OCI-LY1 (cell line): ENCODE results near the gene CXCL12.

ENCODE experiments used
- H2AFZ ChIP-seq: fragments of 200-600 bp; sonication (generic), shearing (Covaris generic); 2 replicates; pipeline ENCODE4 v1.6.0; 2014; ENCODE audit warnings: antibody characterized with exemption, mild to moderate bottlenecking, low read length
- H3F3A ChIP-seq: fragments of 200-600 bp; sonication (generic), shearing (Covaris generic); 2 replicates; pipeline ENCODE4 v1.6.0; 2014; ENCODE audit warnings: mild to moderate bottlenecking, antibody characterized with exemption, low read length, moderate library complexity; ENCODE audit not compliant: insufficient read depth
- H3K27ac ChIP-seq: fragments of 200-600 bp; sonication (generic); 2 replicates; pipeline ENCODE4 v1.5.1; 2014; ENCODE audit warnings: low read length, mixed run types, mild to moderate bottlenecking, low read depth; ENCODE audit not compliant: poor library complexity, severe bottlenecking
- H3K27me3 ChIP-seq: fragments of 200-600 bp; sonication (generic); 2 replicates; pipeline ENCODE4 v1.6.0; 2014; ENCODE audit warnings: antibody characterized with exemption, mild to moderate bottlenecking, low read length, moderate library complexity; ENCODE audit not compliant: insufficient read depth
- H3K36me3 ChIP-seq: fragments of 200-600 bp; sonication (generic); 2 replicates; pipeline ENCODE4 v1.6.1; 2014; ENCODE audit warnings: mild to moderate bottlenecking, antibody characterized with exemption, low read length, moderate library complexity, mixed read lengths; ENCODE audit not compliant: insufficient read depth
- H3K4me1 ChIP-seq: fragments of 200-600 bp; sonication (generic); 2 replicates; pipeline ENCODE4 v1.5.1; 2014; ENCODE audit warnings: mild to moderate bottlenecking, low read length, moderate library complexity; ENCODE audit not compliant: insufficient read depth, severe bottlenecking
- H3K4me2 ChIP-seq: fragments of 200-600 bp; sonication (generic), shearing (Covaris generic); 2 replicates; pipeline ENCODE4 v1.6.1; 2014; ENCODE audit warnings: low read length
- H3K4me3 ChIP-seq: fragments of 200-600 bp; sonication (generic); 2 replicates; pipeline ENCODE4 v1.5.1; 2014; ENCODE audit warnings: low read length, low read depth, mild to moderate bottlenecking, mixed read lengths; ENCODE audit not compliant: poor library complexity, severe bottlenecking
- H3K79me2 ChIP-seq: fragments of 200-600 bp; shearing (Covaris generic); 2 replicates; pipeline ENCODE4 v1.6.1; 2016; ENCODE audit warnings: mixed run types, low read length, mixed read lengths; ENCODE audit not compliant: insufficient read depth
- H3K9ac ChIP-seq: fragments of 200-600 bp; sonication (generic), shearing (Covaris generic); 2 replicates; pipeline ENCODE4 v1.6.1; 2014; ENCODE audit warnings: mild to moderate bottlenecking, low read length, mixed read lengths
- H3K9me2 ChIP-seq: fragments of 200-600 bp; sonication (generic), shearing (Covaris generic); 2 replicates; pipeline ENCODE4 v1.6.1; 2014; ENCODE audit warnings: low read depth, mild to moderate bottlenecking, low read length, mixed read lengths
- H3K9me3 ChIP-seq: fragments of 200-600 bp; shearing (Covaris generic); 2 replicates; pipeline ENCODE4 v1.6.1; 2014; ENCODE audit warnings: low read length, mixed read lengths
- H4K20me1 ChIP-seq: fragments of 200-600 bp; sonication (generic), shearing (Covaris generic); 2 replicates; pipeline ENCODE4 v1.6.0; 2016; ENCODE audit warnings: mild to moderate bottlenecking, low read length; ENCODE audit not compliant: insufficient read depth
- EZH2 ChIP-seq: fragments of 200-600 bp; sonication (generic), shearing (Covaris generic); IDR thresholded peaks from 2 replicates; pipeline ENCODE4 v1.8.0; 2017; ENCODE audit warnings: borderline replicate concordance, mixed run types, mild to moderate bottlenecking, antibody characterized with exemption, low read length, moderate library complexity, mixed read lengths
- TF ChIP-seq, protein P1 (sequence below): fragments of 200-600 bp; sonication (generic), shearing (Covaris generic); IDR thresholded peaks from 2 replicates; pipeline ENCODE4 v1.5.1; 2017; ENCODE audit warnings: mild to moderate bottlenecking, antibody characterized with exemption, low read length, moderate library complexity, mixed read lengths

CXCL12 gene

DNA sequence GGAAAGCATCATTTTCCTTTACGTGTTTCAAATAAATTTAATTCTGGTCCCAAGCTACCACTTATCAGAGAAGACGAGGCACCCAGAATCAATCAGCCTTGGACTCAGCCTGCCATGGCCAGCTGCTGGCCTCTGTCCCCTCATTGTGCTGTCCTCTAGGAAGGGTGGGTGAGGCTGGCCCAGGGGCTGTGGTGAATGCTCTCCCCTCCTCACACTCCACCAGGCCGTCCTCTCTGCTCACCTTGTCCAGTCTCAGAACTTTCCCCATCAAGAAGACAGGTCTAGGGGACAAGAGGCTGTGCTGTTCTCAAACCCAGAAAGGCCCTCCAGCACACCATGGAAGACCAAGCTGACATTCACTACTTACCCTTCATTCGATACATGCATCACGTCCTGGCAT lies 36.4 kb downstream of the CXCL12 start:
- TF ChIP-seq, protein P1, sequence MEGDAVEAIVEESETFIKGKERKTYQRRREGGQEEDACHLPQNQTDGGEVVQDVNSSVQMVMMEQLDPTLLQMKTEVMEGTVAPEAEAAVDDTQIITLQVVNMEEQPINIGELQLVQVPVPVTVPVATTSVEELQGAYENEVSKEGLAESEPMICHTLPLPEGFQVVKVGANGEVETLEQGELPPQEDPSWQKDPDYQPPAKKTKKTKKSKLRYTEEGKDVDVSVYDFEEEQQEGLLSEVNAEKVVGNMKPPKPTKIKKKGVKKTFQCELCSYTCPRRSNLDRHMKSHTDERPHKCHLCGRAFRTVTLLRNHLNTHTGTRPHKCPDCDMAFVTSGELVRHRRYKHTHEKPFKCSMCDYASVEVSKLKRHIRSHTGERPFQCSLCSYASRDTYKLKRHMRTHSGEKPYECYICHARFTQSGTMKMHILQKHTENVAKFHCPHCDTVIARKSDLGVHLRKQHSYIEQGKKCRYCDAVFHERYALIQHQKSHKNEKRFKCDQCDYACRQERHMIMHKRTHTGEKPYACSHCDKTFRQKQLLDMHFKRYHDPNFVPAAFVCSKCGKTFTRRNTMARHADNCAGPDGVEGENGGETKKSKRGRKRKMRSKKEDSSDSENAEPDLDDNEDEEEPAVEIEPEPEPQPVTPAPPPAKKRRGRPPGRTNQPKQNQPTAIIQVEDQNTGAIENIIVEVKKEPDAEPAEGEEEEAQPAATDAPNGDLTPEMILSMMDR = no peak
- TF ChIP-seq EZH2 = no peak
- H3K4me2 ChIP-seq = no peak overlapping the region
- H3K79me2 ChIP-seq = no peaks in the 10 kb centered on the region
- H4K20me1 ChIP-seq = no peaks in the 10 kb centered on the region
- no peaks in the 10 kb centered on the region for H3F3A ChIP-seq
- no peak overlapping the region for H3K9ac ChIP-seq
- no peaks in the 10 kb centered on the region for H3K9me2 ChIP-seq
- H2AFZ ChIP-seq = no peak overlapping the region
- H3K27ac ChIP-seq = no peak overlapping the region
- no peaks in the 10 kb centered on the region for H3K9me3 ChIP-seq
- H3K27me3 ChIP-seq = no peaks in the 10 kb centered on the region
- no peaks in the 10 kb centered on the region for H3K36me3 ChIP-seq
- no peak overlapping the region for H3K4me3 ChIP-seq
- H3K4me1 ChIP-seq = no peaks in the 10 kb centered on the region

DNA sequence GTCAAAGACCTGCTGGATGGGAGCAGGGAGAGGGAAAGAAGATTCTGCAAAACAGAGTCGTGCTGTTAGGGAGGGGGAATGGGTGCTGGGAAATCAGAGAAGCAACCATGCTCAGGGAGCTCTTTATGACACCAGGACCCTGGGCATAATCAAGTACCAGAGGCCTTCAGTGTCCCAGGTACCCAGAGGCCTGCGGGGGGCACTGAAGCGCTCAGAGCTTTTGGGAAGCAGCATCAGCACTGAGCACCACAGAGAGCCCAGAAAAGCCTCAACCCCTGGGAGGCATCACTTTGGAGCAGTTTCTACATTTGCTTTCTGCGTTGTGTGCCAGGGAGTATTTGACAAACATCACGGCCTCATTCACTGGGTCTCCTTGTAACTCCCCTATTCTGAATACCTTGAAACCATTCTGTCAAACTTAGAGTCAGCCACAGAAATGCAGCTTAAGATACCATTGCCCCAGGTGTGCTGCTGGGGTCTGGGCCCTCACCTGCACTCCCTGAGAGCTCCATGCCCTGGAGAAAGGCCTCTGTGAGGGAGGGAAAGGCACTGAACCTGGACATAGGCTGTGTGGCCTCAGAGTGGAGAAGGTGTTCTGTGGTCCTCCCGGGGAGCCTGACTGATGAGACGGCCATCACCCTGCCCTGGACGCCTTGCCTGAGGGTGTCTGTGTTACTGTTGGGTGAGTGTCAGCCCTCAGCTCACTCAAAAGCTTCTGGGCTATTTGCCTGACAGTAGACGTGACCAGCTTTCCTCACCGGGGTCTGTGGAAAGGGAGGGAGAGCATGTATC lies 37.1 kb downstream of the CXCL12 start:
- H3K4me2 ChIP-seq = no peak overlapping the region
- H3K36me3 ChIP-seq = no peaks in the 10 kb centered on the region
- no peaks in the 10 kb centered on the region for H3K27me3 ChIP-seq
- no peaks in the 10 kb centered on the region for H3K9me2 ChIP-seq
- no peak for TF ChIP-seq EZH2
- TF ChIP-seq, protein P1 = no peak
- H3K4me1 ChIP-seq = no peaks in the 10 kb centered on the region
- no peaks in the 10 kb centered on the region for H3K79me2 ChIP-seq
- no peak overlapping the region for H2AFZ ChIP-seq
- H3K9me3 ChIP-seq = no peaks in the 10 kb centered on the region
- H3K4me3 ChIP-seq = no peak overlapping the region
- H4K20me1 ChIP-seq = no peaks in the 10 kb centered on the region
- H3K27ac ChIP-seq = no peak overlapping the region
- no peak overlapping the region for H3K9ac ChIP-seq
- no peaks in the 10 kb centered on the region for H3F3A ChIP-seq

DNA sequence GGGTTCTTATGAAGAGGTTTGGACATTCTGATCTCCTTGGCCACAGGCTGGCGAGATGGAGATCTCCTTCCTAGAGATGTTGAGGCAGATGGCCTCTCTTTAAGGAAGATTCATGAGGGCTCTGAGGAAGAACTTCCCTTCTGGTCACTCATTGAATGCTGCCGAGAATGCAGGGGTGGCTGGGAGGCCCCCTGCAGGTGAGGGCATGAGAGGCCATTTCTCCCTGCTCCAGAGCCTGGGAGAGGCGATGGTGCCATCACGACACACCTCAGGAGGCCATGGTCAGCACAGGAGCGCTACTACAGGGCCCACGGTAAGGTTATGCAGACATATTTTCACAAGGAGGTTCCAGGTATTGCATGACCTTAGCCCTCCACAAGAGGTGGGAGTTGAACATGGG lies 40.2 kb downstream of the CXCL12 start:
- no peak overlapping the region for H3K27ac ChIP-seq
- TF ChIP-seq, protein P1 = no peak
- no peak for TF ChIP-seq EZH2
- H3K4me2 ChIP-seq = no peak overlapping the region
- H3K4me1 ChIP-seq = no peaks in the 10 kb centered on the region
- H3K9me3 ChIP-seq = no peaks in the 10 kb centered on the region
- H3F3A ChIP-seq = no peaks in the 10 kb centered on the region
- no peaks in the 10 kb centered on the region for H4K20me1 ChIP-seq
- no peaks in the 10 kb centered on the region for H3K27me3 ChIP-seq
- H3K79me2 ChIP-seq = no peaks in the 10 kb centered on the region
- no peak overlapping the region for H3K9ac ChIP-seq
- H3K4me3 ChIP-seq = no peak overlapping the region
- no peaks in the 10 kb centered on the region for H3K9me2 ChIP-seq
- no peaks in the 10 kb centered on the region for H3K36me3 ChIP-seq
- H2AFZ ChIP-seq = no peak overlapping the region
